ENCODE measurements around the gene SMAD4. TPM values are rescaled to one million over a fixed set of nuclear protein-coding genes. Genes with fewer than 3 reads are reported as not detected.
A peak's percentile ranks its signal among the peaks of the same experiment; 100 is the strongest.

Gene SMAD4
- total RNA-seq, 1 experiment from 2014 or later: 172 TPM

DNA sequence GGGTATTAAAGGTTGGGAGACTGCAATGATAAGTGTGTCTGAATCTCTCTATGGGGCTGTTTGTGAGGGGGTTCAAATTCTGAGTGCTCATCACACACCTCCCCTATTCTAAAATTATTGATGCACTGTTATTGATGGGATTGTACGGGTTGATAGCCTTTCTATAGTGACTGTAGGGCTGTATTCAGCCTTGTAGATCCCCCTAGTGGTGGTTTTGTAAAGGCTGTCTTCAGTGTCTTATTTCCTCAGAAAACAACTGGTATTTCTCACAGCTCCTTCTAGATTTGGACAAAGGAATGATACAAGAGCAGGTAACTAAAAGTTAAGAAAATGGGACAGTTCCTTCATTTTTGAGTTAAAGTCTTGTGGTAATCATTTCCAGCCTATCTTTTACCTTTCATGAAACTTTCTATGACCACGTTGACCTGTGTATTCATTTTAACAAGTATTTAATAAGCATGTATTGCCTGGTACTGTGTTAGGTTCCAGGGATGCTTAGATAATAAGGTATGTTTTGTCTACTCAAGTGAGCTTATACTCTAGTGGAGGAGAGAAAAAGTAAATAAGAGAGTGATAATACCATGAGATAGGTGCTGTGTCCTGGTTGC is 21.2 kb downstream of the SMAD4 start:
- no peak overlapping the region for H2BK20ac ChIP-seq (ENCODE audit: low read depth, low read length, poor library complexity, severe bottlenecking)
- H4K8ac ChIP-seq (replicated peaks; ENCODE audit: insufficient read length, low read depth, low read length): no peak overlapping the region
- no peaks in the 10 kb centered on the region; the same call in 1 of the 2 replicates for H3K79me2 ChIP-seq (ENCODE audit: insufficient read depth, low read length)
- no peak overlapping the region for H3K56ac ChIP-seq (ENCODE audit: insufficient read length, low read depth, low read length)
- no peaks in the 10 kb centered on the region for H3K9me3 Mint-ChIP-seq
- H3K14ac ChIP-seq (ENCODE audit: insufficient read depth, low read length): no peak overlapping the region
- no peak overlapping the region for H3K4me3 Mint-ChIP-seq
- H3T11ph ChIP-seq (ENCODE audit: low read length): no peak overlapping the region
- no peak overlapping the region for H3K27ac ChIP-seq (ENCODE audit: insufficient read length, low read depth, low read length)
- no peak overlapping the region for H2AK5ac ChIP-seq (ENCODE audit: insufficient read length, low read length)
- no peak overlapping the region for H2BK15ac ChIP-seq (ENCODE audit: low read depth, low read length)
- no peaks in the 10 kb centered on the region for H3K27me3 Mint-ChIP-seq (ENCODE audit: low read depth)
- no peak overlapping the region for H3K4ac ChIP-seq (ENCODE audit: low read depth, low read length)
- H3K23me2 ChIP-seq (ENCODE audit: insufficient read length, low read depth, low read length, poor library complexity, severe bottlenecking): no peaks in the 10 kb centered on the region
- no peaks in the 10 kb centered on the region for H3K9me3 ChIP-seq (ENCODE audit: control insufficient read depth, low read depth, low read length)
- no peak overlapping the region for H2BK120ac ChIP-seq (ENCODE audit: low read depth, low read length, poor library complexity, severe bottlenecking)
- no peaks in the 10 kb centered on the region; the same call in 1 of the 2 replicates for H3K4me1 ChIP-seq (ENCODE audit: insufficient read depth, low read length)
- no peak overlapping the region for H3K18ac ChIP-seq (ENCODE audit: insufficient read length, low read depth, low read length)
- H3K79me1 ChIP-seq (ENCODE audit: insufficient read depth, low read depth, low read length, poor library complexity, severe bottlenecking): peaks cover 2% of the 10 kb centered on the region
- H3K9ac ChIP-seq (ENCODE audit: extremely low read depth, insufficient read length, low read length): no peak overlapping the region
- H2BK5ac ChIP-seq (ENCODE audit: insufficient read length, low read length): no peak overlapping the region
- no peak overlapping the region for H4K91ac ChIP-seq (ENCODE audit: insufficient read length, low read depth, low read length)
- peaks cover 5 to 61% (median 56%) of the 10 kb centered on the region in 3 experiments; a peak in 6 of 7 replicates for H3K36me3 Mint-ChIP-seq (ENCODE audit: insufficient read depth in 1 of 3, low read depth in 3 of 3)
- H2BK12ac ChIP-seq (ENCODE audit: insufficient read length, low read depth, low read length): no peak overlapping the region
- no peak for DNase-seq
- no peaks in the 10 kb centered on the region for H3K27me3 ChIP-seq (ENCODE audit: insufficient read depth, low read length)
- no peak overlapping the region for H3K23ac ChIP-seq (ENCODE audit: insufficient read length, low read depth, low read length)
- no peaks in the 10 kb centered on the region for H4K20me1 ChIP-seq (ENCODE audit: control insufficient read depth, insufficient read depth, insufficient read length)
- H3K27ac Mint-ChIP-seq: peak overlapping the region in 2 of 3 experiments; percentile 68 to 79; a peak in 4 of 7 replicates
- TF ChIP-seq, protein P1, sequence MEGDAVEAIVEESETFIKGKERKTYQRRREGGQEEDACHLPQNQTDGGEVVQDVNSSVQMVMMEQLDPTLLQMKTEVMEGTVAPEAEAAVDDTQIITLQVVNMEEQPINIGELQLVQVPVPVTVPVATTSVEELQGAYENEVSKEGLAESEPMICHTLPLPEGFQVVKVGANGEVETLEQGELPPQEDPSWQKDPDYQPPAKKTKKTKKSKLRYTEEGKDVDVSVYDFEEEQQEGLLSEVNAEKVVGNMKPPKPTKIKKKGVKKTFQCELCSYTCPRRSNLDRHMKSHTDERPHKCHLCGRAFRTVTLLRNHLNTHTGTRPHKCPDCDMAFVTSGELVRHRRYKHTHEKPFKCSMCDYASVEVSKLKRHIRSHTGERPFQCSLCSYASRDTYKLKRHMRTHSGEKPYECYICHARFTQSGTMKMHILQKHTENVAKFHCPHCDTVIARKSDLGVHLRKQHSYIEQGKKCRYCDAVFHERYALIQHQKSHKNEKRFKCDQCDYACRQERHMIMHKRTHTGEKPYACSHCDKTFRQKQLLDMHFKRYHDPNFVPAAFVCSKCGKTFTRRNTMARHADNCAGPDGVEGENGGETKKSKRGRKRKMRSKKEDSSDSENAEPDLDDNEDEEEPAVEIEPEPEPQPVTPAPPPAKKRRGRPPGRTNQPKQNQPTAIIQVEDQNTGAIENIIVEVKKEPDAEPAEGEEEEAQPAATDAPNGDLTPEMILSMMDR (conservative IDR thresholded peaks at IDR 0.05): peak; percentile 93
- H2AFZ ChIP-seq (ENCODE audit: low read length): no peak overlapping the region
- peaks cover 35 to 39% of the 10 kb centered on the region in 2 experiments for H3K4me1 Mint-ChIP-seq
- WGBS (ENCODE audit: extremely low coverage, insufficient read length, low lambda C conversion rate): no CpG with 5 or more reads among the region's 2 CpGs
- H4K5ac ChIP-seq (ENCODE audit: insufficient read length, low read depth, low read length): no peak overlapping the region
- no peak overlapping the region for H3K4me2 ChIP-seq (ENCODE audit: insufficient read depth, insufficient read length, low read length)

Data from H9 (cell line).